ENCODE results near the gene RASL10B.

GRCh38 chr17:35749560-35750412, 18.3 kb downstream of the RASL10B start:
- TF ChIP-seq POLR2AphosphoS5 (IDR thresholded peaks at IDR 0.05; ENCODE audit: low read depth, low read length) (no peak), CTCF (IDR thresholded peaks at IDR 0.05) (no peak)

Data from Panc1 (cell line).